Measurements from ENCODE around the gene NKX6-2. TPM values are rescaled to one million over a fixed set of nuclear protein-coding genes. Genes with fewer than 3 reads are reported as not detected.

NKX6-2 gene
- total RNA-seq, 4 donors from 2014 or later = not detected

- TF ChIP-seq CTCF (IDR thresholded peaks at IDR 0.05; ENCODE audit: low read depth) = no peak
Observed at GRCh38 chr10:132828681-132829080, 42.7 kb upstream of the NKX6-2 start.

DNA sequence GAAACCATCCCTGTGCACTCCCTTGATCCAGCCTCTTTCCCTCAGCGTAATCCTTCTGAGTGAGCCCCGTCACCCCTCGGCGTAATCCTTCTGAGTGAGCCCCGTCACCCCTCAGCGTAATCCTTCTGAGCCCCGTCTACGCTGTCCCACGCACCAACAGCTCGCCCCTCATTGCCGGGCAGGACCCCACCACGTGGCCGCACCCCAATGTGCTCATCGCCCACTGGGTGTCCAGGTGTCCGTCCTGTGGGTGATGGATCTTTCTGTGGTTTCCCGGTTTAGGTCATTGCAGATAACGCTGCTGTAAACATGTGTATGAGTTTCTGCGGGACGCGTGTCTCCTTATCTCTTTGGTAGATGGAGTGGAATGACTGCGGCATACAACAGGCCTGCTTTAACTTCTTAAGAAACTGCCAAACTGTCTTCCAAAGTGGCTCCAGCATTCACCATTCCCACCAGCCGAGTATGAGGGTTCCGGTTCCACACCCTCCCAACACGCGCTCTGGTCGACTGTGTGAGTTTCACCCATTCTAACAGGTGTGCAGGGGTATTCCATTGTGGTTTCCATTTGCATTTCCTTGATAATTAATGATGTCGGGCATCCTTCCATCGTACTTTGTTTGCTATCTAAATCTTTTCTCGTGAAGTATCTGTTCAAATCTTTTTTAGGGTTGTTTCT is 42.1 kb upstream of the NKX6-2 start:
- TF ChIP-seq CTCF (IDR thresholded peaks at IDR 0.05; ENCODE audit: low read depth) = no peak

- no peak for TF ChIP-seq CTCF (IDR thresholded peaks at IDR 0.05; ENCODE audit: low read depth)
Observed at GRCh38 chr10:132827423-132827789, 41.5 kb upstream of the NKX6-2 start.

DNA sequence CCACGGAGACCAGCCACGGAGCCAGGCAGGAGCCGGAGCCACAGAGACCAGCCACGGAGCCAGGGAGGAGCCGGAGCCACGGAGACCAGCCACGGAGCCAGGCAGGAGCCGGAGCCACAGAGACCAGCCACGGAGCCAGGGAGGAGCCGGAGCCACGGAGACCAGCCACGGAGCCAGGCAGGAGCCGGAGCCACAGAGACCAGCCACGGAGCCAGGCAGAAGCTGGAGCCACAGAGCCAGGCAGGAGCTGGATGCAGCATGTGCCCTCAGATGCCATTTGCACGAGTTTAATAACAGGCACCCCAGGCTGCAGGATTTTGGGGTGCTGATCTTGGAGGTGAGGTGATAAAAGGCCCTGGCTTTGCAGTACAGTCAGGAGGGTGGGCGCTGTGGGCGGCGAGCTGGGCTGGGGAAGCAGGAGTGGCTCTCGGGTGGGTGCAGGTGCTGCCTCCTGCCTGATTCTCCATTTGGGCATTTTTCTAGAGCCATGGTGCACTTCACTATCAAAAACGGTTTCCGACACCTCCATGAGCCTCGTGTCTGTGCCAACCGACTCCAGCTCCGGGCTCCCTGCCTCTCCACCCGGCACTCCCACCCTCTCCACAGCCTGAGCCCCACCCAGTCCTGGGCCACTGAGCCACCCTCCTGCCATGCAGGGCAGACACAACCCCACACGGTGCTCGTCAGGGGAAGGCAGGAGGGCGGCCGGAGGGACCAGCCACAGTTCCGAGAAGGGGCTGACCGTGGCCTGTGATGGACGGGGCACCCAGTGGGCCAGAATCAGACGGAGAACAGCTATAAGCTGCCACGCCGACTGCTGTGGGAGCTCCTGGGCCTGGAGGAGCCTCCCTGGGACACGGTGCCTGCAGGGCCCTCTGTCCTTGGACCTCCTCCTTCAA is 40.8 kb upstream of the NKX6-2 start:
- TF ChIP-seq CTCF (IDR thresholded peaks at IDR 0.05; ENCODE audit: low read depth) = no peak

GRCh38 chr10:132820056-132820455 is 34.1 kb upstream of the NKX6-2 start:
- no peak for TF ChIP-seq CTCF (IDR thresholded peaks at IDR 0.05; ENCODE audit: low read depth)

DNA sequence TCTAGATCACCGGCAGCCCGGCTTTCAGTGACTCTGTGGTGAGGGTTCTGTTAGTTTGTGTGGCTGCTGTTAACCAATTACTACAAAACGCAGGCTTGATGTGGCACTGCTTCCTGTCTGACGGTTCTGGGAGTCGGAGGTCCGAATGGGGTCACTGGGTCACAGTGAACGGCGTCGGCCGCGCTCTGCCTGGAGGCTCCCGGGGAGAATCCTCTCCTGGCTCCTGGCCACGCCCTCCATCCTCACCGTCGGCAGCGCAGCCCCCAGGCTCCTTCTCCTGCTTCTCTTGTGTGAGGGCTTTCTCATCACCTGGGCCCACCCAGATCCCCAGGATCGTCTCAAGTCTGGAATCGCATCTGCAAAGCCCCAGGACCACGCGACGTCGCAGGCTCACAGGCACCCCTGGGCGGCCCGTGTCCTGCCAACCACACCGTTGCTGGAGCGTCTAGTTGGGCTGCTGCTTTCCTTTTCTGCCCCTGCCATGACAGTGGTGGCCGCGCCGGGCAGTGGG is 31.8 kb upstream of the NKX6-2 start:
- no peak for TF ChIP-seq CTCF (IDR thresholded peaks at IDR 0.05; ENCODE audit: low read depth)

DNA sequence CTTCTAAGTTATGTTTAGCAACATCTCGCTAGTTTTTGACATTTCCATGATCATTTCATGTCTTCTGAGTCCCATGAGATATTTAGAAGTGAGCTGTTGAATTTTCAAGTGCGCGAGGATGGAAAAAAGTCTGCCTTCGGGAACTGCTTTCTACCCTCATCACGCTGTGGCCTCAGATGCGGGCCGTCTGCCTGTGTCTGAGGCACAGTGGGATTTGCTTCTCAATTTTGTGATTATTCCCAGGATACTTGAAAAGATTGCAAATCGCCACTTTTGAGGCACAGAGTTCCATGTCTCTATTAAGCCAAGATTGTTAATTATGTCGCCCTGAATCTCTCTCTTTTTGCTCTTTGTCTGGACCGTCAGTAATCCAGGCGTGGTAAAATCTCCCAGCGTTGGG is 30.8 kb upstream of the NKX6-2 start:
- TF ChIP-seq CTCF (IDR thresholded peaks at IDR 0.05; ENCODE audit: low read depth) = no peak

Measured in subcutaneous adipose tissue (tissue), 4 donors.